ENCODE measurements around the gene ASB16. TPM values are rescaled to one million over a fixed set of nuclear protein-coding genes. Genes with fewer than 3 reads are reported as not detected.

The ASB16 gene
- total and polyA plus RNA-seq, 4 donors, result 0.11 to 3.1 (median 1.4) TPM; not detected in 1

DNA sequence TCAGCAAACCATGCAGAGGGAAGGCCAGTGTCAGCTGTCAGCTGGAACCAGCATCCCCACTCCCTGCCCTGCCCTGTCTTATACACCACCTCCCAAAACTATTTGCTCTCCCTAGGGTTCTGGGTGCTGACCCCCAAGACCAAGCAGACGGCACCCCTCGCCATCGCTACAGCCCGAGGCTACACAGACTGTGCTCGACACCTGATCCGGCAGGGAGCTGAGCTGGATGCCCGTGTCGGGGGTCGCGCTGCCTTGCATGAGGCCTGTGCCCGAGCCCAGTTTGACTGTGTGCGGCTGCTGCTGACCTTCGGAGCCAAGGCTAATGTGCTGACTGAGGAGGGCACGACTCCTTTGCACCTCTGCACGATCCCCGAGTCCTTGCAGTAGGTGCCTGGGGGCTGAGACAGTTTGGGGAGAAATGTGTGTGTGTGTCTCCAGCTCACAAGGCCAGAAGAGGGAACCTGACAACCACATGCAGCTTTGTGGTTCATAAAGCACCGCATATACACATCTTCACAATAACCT, 1.5 kb downstream of the ASB16 start:
- Histone ChIP-seq H3K4me3 (ENCODE audit: low read depth, low read length) (no peak overlapping the region), H3K36me3 (ENCODE audit: control insufficient read depth, insufficient read depth, low read length) (peaks cover 12% of the 10 kb centered on the region), H3K27ac (ENCODE audit: low read depth, low read length) (no peak overlapping the region), H3K4me1 (ENCODE audit: control insufficient read depth, insufficient read depth, low read length) (peaks cover 26% of the 10 kb centered on the region), H3K9me3 (ENCODE audit: control insufficient read depth, insufficient read depth, low read length) (no peaks in the 10 kb centered on the region), H3K27me3 (ENCODE audit: control insufficient read depth, insufficient read depth, low read length) (no peaks in the 10 kb centered on the region)
- DNase-seq (ENCODE audit: low read depth in 4 of 6, low spot score in 6 of 6), result no peak
- 75% methylated on average over 16 of the region's 17 CpGs for WGBS (ENCODE audit: insufficient coverage)

DNA sequence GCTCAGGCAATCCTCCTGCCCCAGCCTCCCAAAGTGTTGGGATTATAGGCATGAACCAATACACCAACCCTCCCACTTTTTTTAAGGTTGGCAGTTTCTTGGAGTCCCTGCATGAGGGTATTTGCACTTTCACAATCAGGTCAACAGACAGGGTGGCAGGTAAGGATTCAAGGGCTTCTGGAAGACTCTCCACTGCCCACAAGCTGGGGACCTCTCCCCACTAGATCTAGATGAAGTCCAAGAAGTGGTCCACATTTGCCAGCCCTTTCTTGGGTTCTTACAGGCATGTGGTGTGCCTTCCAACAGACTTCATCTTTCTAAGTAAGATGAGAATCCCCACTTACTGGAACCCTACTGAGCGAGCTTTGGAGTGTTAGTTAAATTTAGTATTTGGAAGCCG, 3.9 kb downstream of the ASB16 start:
- no CpG with 5 or more reads among the region's 2 CpGs for WGBS (ENCODE audit: insufficient coverage)
- Histone ChIP-seq H3K9me3 (ENCODE audit: control insufficient read depth, insufficient read depth, low read length) (no peaks in the 10 kb centered on the region), H3K36me3 (ENCODE audit: control insufficient read depth, insufficient read depth, low read length) (peaks cover 35% of the 10 kb centered on the region), H3K4me3 (ENCODE audit: low read depth, low read length) (no peak overlapping the region), H3K27me3 (ENCODE audit: control insufficient read depth, insufficient read depth, low read length) (no peaks in the 10 kb centered on the region), H3K27ac (ENCODE audit: low read depth, low read length) (no peak overlapping the region), H3K4me1 (ENCODE audit: control insufficient read depth, insufficient read depth, low read length) (peaks cover 10% of the 10 kb centered on the region)
- no peak for DNase-seq (ENCODE audit: low read depth in 4 of 6, low spot score in 6 of 6)

DNA sequence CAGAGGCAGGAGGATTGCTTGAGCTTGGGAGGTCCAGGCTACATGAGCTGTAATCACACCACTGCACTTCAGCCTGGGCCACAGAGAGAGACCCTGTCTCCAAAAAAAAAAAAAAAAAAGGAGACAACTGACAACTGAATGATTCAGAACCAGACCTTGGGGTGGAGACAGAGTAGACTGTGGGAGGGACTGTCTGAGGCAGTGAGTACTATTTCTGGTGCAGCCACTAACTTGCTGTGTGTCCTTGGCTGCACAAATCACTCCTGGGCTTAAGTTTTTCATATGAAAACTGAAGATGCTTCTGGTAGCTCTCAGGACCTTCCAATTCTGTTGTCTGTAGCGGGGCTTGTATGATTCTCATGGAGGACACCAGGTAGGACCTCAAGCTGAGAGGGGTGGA, 5.8 kb downstream of the ASB16 start:
- peaks cover 37% of the 10 kb centered on the region for H3K36me3 ChIP-seq (ENCODE audit: control insufficient read depth, insufficient read depth, low read length)
- H3K4me1 ChIP-seq (ENCODE audit: control insufficient read depth, insufficient read depth, low read length), result no peaks in the 10 kb centered on the region
- H3K9me3 ChIP-seq (ENCODE audit: control insufficient read depth, insufficient read depth, low read length), result no peaks in the 10 kb centered on the region
- H3K27ac ChIP-seq (ENCODE audit: low read depth, low read length), result no peak overlapping the region
- no peaks in the 10 kb centered on the region for H3K27me3 ChIP-seq (ENCODE audit: control insufficient read depth, insufficient read depth, low read length)
- 100% methylated on average over 1 of the region's 1 CpG for WGBS (ENCODE audit: insufficient coverage)
- H3K4me3 ChIP-seq (ENCODE audit: low read depth, low read length), result no peak overlapping the region
- DNase-seq (ENCODE audit: low read depth in 4 of 6, low spot score in 6 of 6), result no peak

DNA sequence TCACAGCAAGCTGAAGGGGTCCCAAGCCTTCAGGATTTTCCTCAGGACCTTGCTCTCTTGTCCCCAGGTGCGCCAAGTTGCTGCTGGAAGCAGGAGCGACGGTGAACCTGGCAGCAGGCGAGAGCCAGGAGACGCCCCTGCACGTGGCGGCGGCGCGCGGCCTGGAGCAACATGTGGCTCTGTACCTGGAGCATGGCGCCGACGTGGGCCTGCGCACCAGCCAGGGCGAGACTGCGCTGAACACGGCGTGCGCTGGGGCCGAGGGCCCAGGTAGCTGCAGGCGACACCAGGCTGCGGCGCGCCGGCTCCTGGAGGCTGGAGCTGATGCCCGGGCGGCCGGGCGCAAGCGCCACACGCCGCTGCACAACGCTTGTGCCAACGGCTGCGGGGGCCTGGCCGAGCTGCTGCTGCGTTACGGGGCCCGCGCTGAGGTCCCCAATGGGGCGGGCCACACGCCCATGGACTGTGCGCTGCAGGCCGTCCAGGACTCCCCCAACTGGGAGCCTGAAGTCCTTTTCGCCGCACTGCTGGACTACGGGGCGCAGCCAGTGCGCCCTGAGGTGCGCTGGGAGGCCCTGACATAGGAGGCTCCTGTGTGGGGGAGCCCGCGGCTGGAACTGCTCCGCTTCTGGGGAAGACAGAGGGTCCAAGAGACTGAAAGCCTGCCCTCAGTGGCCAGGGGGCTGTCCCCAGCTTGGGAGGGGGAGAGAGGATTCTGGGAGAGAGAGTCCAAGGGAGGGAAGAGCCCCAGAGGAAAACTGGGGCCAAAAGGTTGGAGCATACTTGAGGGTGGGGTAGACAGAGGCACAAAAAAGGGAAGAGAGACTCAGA, 6.4 kb downstream of the ASB16 start:
- H3K27ac ChIP-seq (ENCODE audit: low read depth, low read length), result no peak overlapping the region
- DNase-seq (ENCODE audit: low read depth in 4 of 6, low spot score in 6 of 6), result no peak
- no peaks in the 10 kb centered on the region for H3K9me3 ChIP-seq (ENCODE audit: control insufficient read depth, insufficient read depth, low read length)
- H3K4me3 ChIP-seq (ENCODE audit: low read depth, low read length), result no peak overlapping the region
- 79% methylated on average over 54 of the region's 54 CpGs for WGBS (ENCODE audit: insufficient coverage)
- H3K4me1 ChIP-seq (ENCODE audit: control insufficient read depth, insufficient read depth, low read length), result no peaks in the 10 kb centered on the region
- H3K27me3 ChIP-seq (ENCODE audit: control insufficient read depth, insufficient read depth, low read length), result no peaks in the 10 kb centered on the region
- H3K36me3 ChIP-seq (ENCODE audit: control insufficient read depth, insufficient read depth, low read length), result peaks cover 42% of the 10 kb centered on the region

DNA sequence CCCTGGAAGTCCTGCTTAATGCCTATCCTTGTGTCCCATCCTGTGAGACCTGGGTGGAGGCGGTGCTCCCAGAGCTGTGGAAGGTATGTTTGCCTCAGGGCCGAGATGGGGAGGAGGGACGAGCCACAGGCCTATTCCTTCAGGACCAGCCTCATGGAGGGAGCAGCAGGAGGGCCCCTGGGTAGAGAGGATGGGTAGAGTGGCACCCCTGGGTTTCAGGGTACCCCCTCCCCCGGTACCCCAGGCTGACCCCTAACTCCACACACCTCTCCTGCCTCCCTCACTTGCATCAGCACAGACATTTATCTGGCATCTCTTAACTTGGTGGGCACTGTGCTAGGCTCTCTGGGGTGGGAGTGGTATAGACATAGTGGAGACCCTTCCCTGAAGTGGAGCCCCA, 7.1 kb downstream of the ASB16 start:
- H3K9me3 ChIP-seq (ENCODE audit: control insufficient read depth, insufficient read depth, low read length), result no peaks in the 10 kb centered on the region
- H3K27ac ChIP-seq (ENCODE audit: low read depth, low read length), result no peak overlapping the region
- no peaks in the 10 kb centered on the region for H3K4me1 ChIP-seq (ENCODE audit: control insufficient read depth, insufficient read depth, low read length)
- H3K4me3 ChIP-seq (ENCODE audit: low read depth, low read length), result no peak overlapping the region
- no peaks in the 10 kb centered on the region for H3K27me3 ChIP-seq (ENCODE audit: control insufficient read depth, insufficient read depth, low read length)
- peaks cover 49% of the 10 kb centered on the region for H3K36me3 ChIP-seq (ENCODE audit: control insufficient read depth, insufficient read depth, low read length)
- WGBS (ENCODE audit: insufficient coverage), result 100% methylated on average over 1 of the region's 4 CpGs
- DNase-seq (ENCODE audit: low read depth in 4 of 6, low spot score in 6 of 6), result no peak

DNA sequence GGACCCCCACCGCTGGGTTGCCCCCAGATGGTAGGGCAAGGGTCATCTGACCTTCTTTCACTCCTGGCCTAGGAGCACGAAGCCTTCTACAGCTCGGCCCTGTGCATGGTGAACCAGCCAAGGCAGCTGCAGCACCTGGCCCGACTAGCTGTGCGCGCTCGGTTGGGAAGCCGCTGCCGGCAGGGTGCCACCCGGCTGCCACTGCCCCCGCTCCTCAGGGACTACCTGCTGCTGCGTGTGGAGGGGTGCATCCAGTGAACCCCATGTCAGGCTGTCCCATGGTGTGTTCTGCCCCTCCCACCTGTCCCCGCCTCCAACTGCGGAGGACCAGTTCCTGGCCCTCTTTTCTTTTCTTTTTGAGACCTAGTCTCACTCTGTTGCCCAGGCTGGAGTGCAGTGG, 7.6 kb downstream of the ASB16 start:
- 91% methylated on average over 13 of the region's 14 CpGs for whole genome bisulfite sequencing (ENCODE audit: insufficient coverage)
- Histone ChIP-seq H3K36me3 (ENCODE audit: control insufficient read depth, insufficient read depth, low read length) (peaks cover 53% of the 10 kb centered on the region), H3K4me3 (ENCODE audit: low read depth, low read length) (no peak overlapping the region), H3K9me3 (ENCODE audit: control insufficient read depth, insufficient read depth, low read length) (no peaks in the 10 kb centered on the region), H3K4me1 (ENCODE audit: control insufficient read depth, insufficient read depth, low read length) (no peaks in the 10 kb centered on the region), H3K27me3 (ENCODE audit: control insufficient read depth, insufficient read depth, low read length) (no peaks in the 10 kb centered on the region), H3K27ac (ENCODE audit: low read depth, low read length) (no peak overlapping the region)
- DNase-seq (ENCODE audit: low read depth in 4 of 6, low spot score in 6 of 6), result no peak

DNA sequence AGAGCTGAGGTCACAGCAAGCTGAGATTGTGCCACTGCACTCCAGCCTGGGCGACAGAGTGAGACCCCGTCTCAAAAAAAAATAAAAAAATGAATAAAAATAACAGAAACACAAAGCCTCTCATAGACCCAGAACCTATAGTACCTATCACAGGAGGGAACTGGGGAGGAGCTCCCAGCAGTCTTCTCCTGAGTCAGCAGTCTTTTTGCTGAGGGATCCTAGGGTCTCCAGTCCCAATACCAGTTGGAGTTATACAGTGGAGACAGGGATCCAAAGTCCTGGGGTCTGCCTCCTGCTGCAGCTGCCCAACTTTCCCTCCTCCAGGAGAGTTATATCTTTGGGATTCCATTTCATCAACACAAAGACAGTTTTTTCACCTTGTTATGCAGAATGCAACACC, 12.5 kb downstream of the ASB16 start:
- peaks cover 31% of the 10 kb centered on the region for H3K36me3 ChIP-seq (ENCODE audit: control insufficient read depth, insufficient read depth, low read length)
- no peak overlapping the region for H3K4me3 ChIP-seq (ENCODE audit: low read depth, low read length)
- H3K4me1 ChIP-seq (ENCODE audit: control insufficient read depth, insufficient read depth, low read length), result peaks cover 17% of the 10 kb centered on the region
- H3K27ac ChIP-seq (ENCODE audit: low read depth, low read length), result no peak overlapping the region
- no CpG with 5 or more reads among the region's 2 CpGs for WGBS (ENCODE audit: insufficient coverage)
- H3K27me3 ChIP-seq (ENCODE audit: control insufficient read depth, insufficient read depth, low read length), result no peaks in the 10 kb centered on the region
- no peaks in the 10 kb centered on the region for H3K9me3 ChIP-seq (ENCODE audit: control insufficient read depth, insufficient read depth, low read length)
- DNase-seq (ENCODE audit: low read depth in 4 of 6, low spot score in 6 of 6), result no peak

DNA sequence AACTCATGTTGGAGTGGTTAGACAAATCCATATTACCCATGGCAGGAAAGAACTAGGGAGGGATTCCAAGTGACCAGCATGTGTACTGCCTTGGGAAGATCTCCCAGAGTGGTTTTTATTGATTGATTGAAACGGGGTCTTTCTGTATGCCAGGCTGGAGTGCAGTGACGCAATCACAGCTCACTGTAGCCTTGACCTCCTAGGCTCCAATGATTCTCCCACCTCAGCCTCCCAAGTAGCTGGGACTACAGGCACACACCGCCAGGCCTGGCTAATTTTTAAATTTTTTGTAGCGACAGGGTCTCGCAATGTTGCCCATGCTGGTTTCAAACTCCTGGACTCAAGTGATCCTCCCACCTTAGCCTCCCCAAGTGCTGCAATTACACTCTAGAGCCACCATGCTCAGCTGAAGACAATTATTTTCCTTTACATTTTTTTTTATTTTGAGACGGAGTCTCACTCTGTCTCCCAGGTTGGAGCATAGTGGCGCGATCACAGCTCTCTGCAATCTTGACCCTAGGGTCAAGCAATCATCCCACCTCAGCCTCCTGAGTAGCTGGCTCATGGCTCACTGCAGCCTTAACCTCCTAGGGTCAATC, 13.8 kb downstream of the ASB16 start:
- WGBS (ENCODE audit: insufficient coverage), result 95% methylated on average over 7 of the region's 8 CpGs
- Histone ChIP-seq H3K27ac (ENCODE audit: low read depth, low read length) (no peak overlapping the region), H3K4me1 (ENCODE audit: control insufficient read depth, insufficient read depth, low read length) (peaks cover 21% of the 10 kb centered on the region), H3K27me3 (ENCODE audit: control insufficient read depth, insufficient read depth, low read length) (no peaks in the 10 kb centered on the region), H3K36me3 (ENCODE audit: control insufficient read depth, insufficient read depth, low read length) (peaks cover 25% of the 10 kb centered on the region), H3K4me3 (ENCODE audit: low read depth, low read length) (no peak overlapping the region), H3K9me3 (ENCODE audit: control insufficient read depth, insufficient read depth, low read length) (no peaks in the 10 kb centered on the region)
- no peak for DNase-seq (ENCODE audit: low read depth in 4 of 6, low spot score in 6 of 6)

DNA sequence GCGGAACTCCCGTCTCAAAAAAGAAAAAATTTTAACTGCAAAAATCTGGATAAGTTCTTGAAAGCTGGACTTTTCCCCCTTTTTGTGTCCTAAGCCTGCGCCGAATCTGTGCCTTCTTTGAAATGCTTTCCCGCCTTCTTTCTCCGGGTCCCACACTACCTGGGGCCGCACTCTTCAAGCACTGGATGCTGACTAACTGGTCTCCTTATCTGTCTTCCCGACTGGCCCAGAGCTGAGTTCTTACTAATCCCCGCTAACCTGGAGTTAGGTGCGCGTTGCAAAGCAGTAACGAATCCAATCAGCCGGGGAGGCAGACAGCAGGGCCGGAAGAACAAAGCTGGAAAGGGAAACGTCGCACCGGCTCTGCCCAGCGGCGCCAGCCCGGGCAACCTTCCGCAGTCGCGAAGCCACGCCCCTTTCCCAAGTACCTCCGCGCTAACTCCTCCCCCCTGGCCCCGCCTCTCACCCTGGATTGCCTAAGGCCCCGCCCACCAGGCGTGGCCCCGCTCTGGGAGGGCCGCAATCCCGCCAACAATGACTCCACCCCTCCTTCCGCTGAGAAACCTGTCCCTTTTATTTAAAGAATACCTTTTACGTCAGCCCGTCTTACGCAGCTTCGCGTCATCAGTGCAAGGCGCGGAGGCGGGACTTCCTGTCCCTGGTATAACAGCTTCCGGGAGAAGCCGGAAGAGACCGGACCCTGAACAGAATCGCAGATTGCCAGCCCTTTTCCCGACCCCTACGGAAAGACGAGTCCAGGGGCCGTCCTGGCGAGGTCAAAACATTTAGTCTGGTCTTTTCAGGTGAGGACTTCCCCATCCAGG, 16.0 kb downstream of the ASB16 start, which contains the start of gene TMUB2:
Gene TMUB2, plus strand, starts transcription at position 666 of the 824 bp plus-strand sequence. CDS start 737 bp downstream, outside the sequence.
- Histone ChIP-seq H3K27me3 (ENCODE audit: control insufficient read depth, insufficient read depth, low read length) (no peaks in the 10 kb centered on the region), H3K4me1 (ENCODE audit: control insufficient read depth, insufficient read depth, low read length) (peaks cover 21% of the 10 kb centered on the region), H3K4me3 (ENCODE audit: low read depth, low read length) (peak within 1 kb of the TSS; percentile 99), H3K27ac (ENCODE audit: low read depth, low read length) (peak within 1 kb of the TSS; percentile 95), H3K9me3 (ENCODE audit: control insufficient read depth, insufficient read depth, low read length) (no peaks in the 10 kb centered on the region), H3K36me3 (ENCODE audit: control insufficient read depth, insufficient read depth, low read length) (peaks cover 42% of the 10 kb centered on the region)
- DNase-seq (ENCODE audit: low read depth in 4 of 6, low spot score in 6 of 6), result peak; percentile 95 to 100 (median 98)
- WGBS (ENCODE audit: insufficient coverage), result 0% methylated on average over 50 of the region's 50 CpGs
